GM12878 (cell line): ENCODE results near the gene PNMA5. TPM values are rescaled to one million over a fixed set of nuclear protein-coding genes. Genes with fewer than 3 reads are reported as not detected.

Experiments
- ATAC-seq: fragments of 200-7000 bp; cut with Tn5 transposase; 3 replicates; pipeline ENCODE4 v1.9.1; 2020; ENCODE audit warnings: mild to moderate bottlenecking, moderate library complexity
- BruUV-seq: library from RNA; stranded (reverse); fragments of 400-500 nt; replicated peaks from 2 replicates; lab custom pipeline; 2021; lab: Mats Ljungman, UMichigan
- CTCF ChIA-PET: fragments of 300-600 bp; sonication (Branson Sonifier 250); formaldehyde crosslinking; extraction: SDS; loops from one replicate; lab custom pipeline; 2021; ENCODE audit warnings: inconsistent platforms; lab: Yijun Ruan, JAX
- POLR2A ChIA-PET: fragments of 350-600 bp; formaldehyde crosslinking; extraction: SDS; loops from one replicate; lab custom pipeline; 2021; ENCODE audit warnings: inconsistent platforms; lab: Charles Lee
- RAD21 ChIA-PET: fragments of 300-600 bp; sonication (Branson Sonifier 250); formaldehyde crosslinking; loops from one replicate; lab custom pipeline; 2023; ENCODE audit warnings: antibody characterized with exemption; ENCODE audit not compliant: unreplicated experiment; lab: Charles Lee
- SMC1A ChIA-PET: fragments of 300-600 bp; sonication (Branson Sonifier 250); formaldehyde crosslinking; loops from one replicate; lab custom pipeline; 2023; ENCODE audit not compliant: unreplicated experiment, uncharacterized antibody; lab: Charles Lee
- DNase-seq: peaks from one replicate; pipeline ENCODE4 v3.0.0-alpha.2; 2011; ENCODE audit warnings: low read depth, low spot score
- FAIRE-seq: peaks from 3 replicates; lab custom pipeline; 2011; peaks lifted over from hg19 to GRCh38; lab: Jason Lieb, UNC
- H2AFZ ChIP-seq: 2 replicates; pipeline ENCODE4 v1.6.0; 2011; ENCODE audit warnings: low read depth, low read length, control low read depth; ENCODE audit not compliant: control insufficient read depth
- H3K27ac ChIP-seq: 2 replicates; pipeline ENCODE4 v1.5.1; 2011; ENCODE audit warnings: control low read depth; ENCODE audit not compliant: control insufficient read depth, insufficient read depth
- H3K27me3 ChIP-seq, 2 experiments: replicated peaks in 1 of 2; 2 replicates each; pipeline versions ENCODE4 v1.6.0 to v1.6.1; 2011; ENCODE audit warnings: low read length in 1 of 2; ENCODE audit not compliant: control insufficient read depth in 2 of 2, insufficient read depth in 2 of 2
- H3K36me3 ChIP-seq, 2 experiments: 2 replicates each; pipeline ENCODE4 v1.5.1; 2011; ENCODE audit warnings: low read length in 1 of 2; ENCODE audit not compliant: control insufficient read depth in 2 of 2, insufficient read depth in 2 of 2
- H3K4me1 ChIP-seq: 2 replicates; pipeline ENCODE4 v1.6.1; 2011; ENCODE audit warnings: mild to moderate bottlenecking, low read length, moderate library complexity, mixed read lengths; ENCODE audit not compliant: control insufficient read depth, insufficient read depth
- H3K4me2 ChIP-seq: 2 replicates; pipeline ENCODE4 v1.6.0; 2011; ENCODE audit warnings: control low read depth; ENCODE audit not compliant: control insufficient read depth, insufficient read depth
- H3K4me3 ChIP-seq: fragments of 200-600 bp; sonication (generic); 2 replicates; pipeline ENCODE4 v1.5.1; 2016
- H3K79me2 ChIP-seq: 2 replicates; pipeline ENCODE4 v1.6.0; 2011; ENCODE audit warnings: low read length; ENCODE audit not compliant: control insufficient read depth, insufficient read depth
- H3K9ac ChIP-seq: 2 replicates; pipeline ENCODE4 v1.8.0; 2011; ENCODE audit warnings: low read length, control low read depth, mixed read lengths; ENCODE audit not compliant: control insufficient read depth, insufficient read depth
- H3K9me3 ChIP-seq: replicated peaks from 3 replicates; pipeline ENCODE4 v1.5.1; 2011; ENCODE audit warnings: mild to moderate bottlenecking, low read length; ENCODE audit not compliant: control insufficient read depth, insufficient read depth
- H4K20me1 ChIP-seq: 2 replicates; pipeline ENCODE4 v1.6.0; 2011; ENCODE audit not compliant: control insufficient read depth, insufficient read depth
- HSF1 ChIP-seq: fragments of 150-350 bp; IDR thresholded peaks from 2 replicates; pipeline ENCODE4 v1.6.1; 2014; ENCODE audit warnings: mild to moderate bottlenecking, low read depth, low read length
- POLR2A ChIP-seq: IDR thresholded peaks from 2 replicates; pipeline ENCODE4 v1.6.1; 2011; ENCODE audit warnings: low read depth, mild to moderate bottlenecking, low read length
- SMARCA5 ChIP-seq: fragments of 450-650 bp; IDR thresholded peaks from 2 replicates; pipeline ENCODE4 v1.6.1; 2017; ENCODE audit warnings: mild to moderate bottlenecking
- SP1 ChIP-seq: IDR thresholded peaks from one replicate; pipeline ENCODE4 v1.6.1; 2011; ENCODE audit warnings: low read depth, low read length
- SPI1 ChIP-seq: IDR thresholded peaks from 2 replicates; pipeline ENCODE4 v1.6.1; 2011; ENCODE audit warnings: low read depth, mild to moderate bottlenecking, low read length, moderate library complexity, borderline replicate concordance; ENCODE audit not compliant: insufficient read depth
- ZNF384 ChIP-seq: IDR thresholded peaks from 2 replicates; pipeline ENCODE4 v1.6.1; 2012; ENCODE audit warnings: low read depth, mild to moderate bottlenecking, low read length, improper control_type of control experiment, borderline replicate concordance
- WGBS: methylation state at CpG from one replicate; pipeline ENCODE4 v1.1.6; 2016; ENCODE audit warnings: low lambda C conversion rate; ENCODE audit not compliant: insufficient replicate concordance, insufficient coverage; ENCODE audit errors: missing lambda C conversion rate; 5-methylcytosine and 5-hydroxymethylcytosine counted together
- in situ Hi-C: fragments of 300-500 bp; cut with MboI; formaldehyde crosslinking; loops from 9 replicates; pipeline ENCODE4 v1.14.3; 2018; ENCODE audit warnings: mixed read lengths
- intact Hi-C: fragments of 100-400 bp; cut with micrococcal nuclease; formaldehyde crosslinking; loops from one replicate; pipeline ENCODE4 v1.14.2; 2022; ENCODE audit not compliant: unreplicated experiment
- polyA plus RNA-seq, 11 experiments: library from polyadenylated mRNA; depleted of rRNA in 4 of 11; unstranded in 6 of 11; stranded (reverse) in 5 of 11; fragments of >200 nt; fragmentation: Nextera tagmentation in 4 of 11; fragmentation: Illumina TruSeq in 1 of 11; extraction: Ambion mirVana in 4 of 11; extraction: Trizol in 1 of 11; gene quantifications; 1 replicate in 1 of 11; 2 replicates in 10 of 11; pipeline versions ENCODE4 v1.2.1 to v1.2.3, GENCODE V29; 2011 to 2016; ENCODE audit warnings: inconsistent platforms in 2 of 11, missing spikeins in 2 of 11, low read depth in 1 of 11
- total RNA-seq, 4 experiments: library from RNA; depleted of rRNA in 3 of 4; stranded (reverse); fragments of >200 nt in 3 of 4; fragmentation: Illumina TruSeq in 1 of 4; extraction: Trizol in 1 of 4; gene quantifications; 2 replicates each; pipeline versions ENCODE4 v1.2.1 to v1.2.3, GENCODE V29; 2013 to 2021

The PNMA5 gene
- total and polyA plus RNA-seq, 10 of the 15 experiments (the other 5 are each of a cell fraction or from before 2014, with no cell fraction given): 0.03 TPM; not detected in 9

GRCh38 chrX:152988536-152989291, 5.2 kb downstream of the PNMA5 start:
- peaks cover 10% of the 10 kb centered on the region for H3K4me1 ChIP-seq
- no peaks in the 10 kb centered on the region for H3K27me3 ChIP-seq
- intact Hi-C loops (no loop called here), in situ Hi-C loops (no loop called here)
- H3K4me3 ChIP-seq: no peak overlapping the region
- ChIA-PET SMC1A (no interaction called here), RAD21 (no interaction called here), CTCF (no interaction called here), POLR2A (no interaction called here)
- H3K9me3 ChIP-seq: no peaks in the 10 kb centered on the region; the same call in 2 of the 3 replicates
- H3K36me3 ChIP-seq: no peaks in the 10 kb centered on the region
- H3K27ac ChIP-seq: no peak overlapping the region
- no peak overlapping the region for H3K9ac ChIP-seq
- FAIRE-seq (no peak), ATAC-seq (peak; percentile 55), DNase-seq (no peak)
- no peak for TF ChIP-seq HSF1
- TF ChIP-seq SPI1: peak; percentile 37; the same call in 1 of the 2 replicates
- TF ChIP-seq POLR2A: 0 out of 2 replicates have a peak, but pooled peaks have one; percentile 14
- no peak for TF ChIP-seq ZNF384
- no peak for TF ChIP-seq SP1
- TF ChIP-seq SMARCA5: no peak
- BruUV-seq: no TSS peak
- H2AFZ ChIP-seq: peak overlapping the region; percentile 60; the same call in 1 of the 2 replicates
- no peaks in the 10 kb centered on the region for H3K79me2 ChIP-seq
- 12% methylated on average over 9 of the region's 9 CpGs for WGBS
- no peaks in the 10 kb centered on the region for H4K20me1 ChIP-seq
- 0 out of 2 replicates have a peak overlapping the region, but pooled peaks have one; percentile 22 for H3K4me2 ChIP-seq
